ENCODE results near the gene NDUFAB1. TPM values are rescaled to one million over a fixed set of nuclear protein-coding genes. Genes with fewer than 3 reads are reported as not detected.

NDUFAB1 gene
- total and polyA plus RNA-seq, 2 of the 13 experiments (the other 11 are each of a cell fraction or from before 2014, with no cell fraction given): 221 to 601 TPM

DNA sequence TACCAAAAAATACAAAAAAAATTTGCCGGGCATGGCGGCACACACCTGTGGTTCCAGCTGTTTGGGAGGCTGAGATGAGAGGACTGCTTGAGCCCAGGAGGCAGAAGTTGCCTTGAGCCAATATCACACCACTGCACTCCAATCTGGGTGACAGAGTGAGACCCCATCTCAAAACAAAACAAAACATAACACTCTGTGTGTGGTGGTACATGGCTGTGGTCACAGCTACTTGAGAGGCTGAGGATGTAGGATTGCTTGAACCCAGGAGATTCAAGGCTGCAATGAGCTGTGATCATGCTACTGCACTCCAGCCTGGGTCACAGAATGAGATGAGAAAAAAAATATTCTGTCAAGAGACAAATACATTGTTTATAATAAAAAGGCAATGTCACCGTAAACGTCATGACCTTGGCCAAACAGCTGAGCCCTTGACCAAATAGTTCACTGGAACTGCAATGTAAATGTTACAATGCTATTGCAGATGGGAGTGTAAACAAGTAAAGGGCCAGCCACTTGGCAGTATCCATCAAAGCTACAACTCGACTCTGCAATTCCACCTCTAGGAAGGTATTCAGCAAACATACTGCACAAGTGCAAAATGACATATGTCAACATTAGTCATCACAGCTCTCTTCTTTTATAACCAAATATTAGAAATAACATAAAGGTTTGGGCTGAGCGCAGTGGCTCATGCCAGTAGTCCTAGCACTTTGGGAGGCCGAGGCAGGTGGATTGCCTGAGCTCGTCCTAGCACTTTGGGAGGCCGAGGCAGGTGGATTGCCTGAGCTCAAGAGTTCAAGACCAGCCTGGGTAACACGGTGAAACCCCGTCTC lies 55.9 kb downstream of the NDUFAB1 start (continued):
- no peak for TF ChIP-seq KLF15 (CRISPR knock-in tag; IDR thresholded peaks at IDR 0.05; ENCODE audit: borderline replicate concordance)
- peak; percentile 89; the same call in 1 of the 2 replicates for TF ChIP-seq ZNF362 (CRISPR knock-in tag; IDR thresholded peaks at IDR 0.05; ENCODE audit: borderline replicate concordance)
- TF ChIP-seq ARID3A (IDR thresholded peaks at IDR 0.05; ENCODE audit: low read depth, low read length): peak; percentile 100
- TF ChIP-seq SAP130 (CRISPR knock-in tag; IDR thresholded peaks at IDR 0.05; ENCODE audit: low read depth): peak; percentile 100
- peak; percentile 98 for TF ChIP-seq TBX2 (CRISPR knock-in tag; IDR thresholded peaks at IDR 0.05; ENCODE audit: borderline replicate concordance)
- TF ChIP-seq ZNF572 (CRISPR knock-in tag; IDR thresholded peaks at IDR 0.05): no peak
- TF ChIP-seq KLF6 (CRISPR knock-in tag; IDR thresholded peaks at IDR 0.05): peak; percentile 81
- TF ChIP-seq ZNF230 (CRISPR knock-in tag; IDR thresholded peaks at IDR 0.05): peak; percentile 38; the same call in 1 of the 2 replicates
- TF ChIP-seq ZNF136 (CRISPR knock-in tag; IDR thresholded peaks at IDR 0.05; ENCODE audit: low read depth): peak; percentile 83; the same call in 1 of the 2 replicates
- peak; percentile 87; the same call in 1 of the 2 replicates for TF ChIP-seq DNMT3B (CRISPR knock-in tag; conservative IDR thresholded peaks at IDR 0.05)
- peak; percentile 81; the same call in 1 of the 2 replicates for TF ChIP-seq KLF9 (CRISPR knock-in tag; IDR thresholded peaks at IDR 0.05; ENCODE audit: low read depth)
- peak; percentile 73 for TF ChIP-seq ZSCAN21 (CRISPR knock-in tag; IDR thresholded peaks at IDR 0.05; ENCODE audit: borderline replicate concordance)
- TF ChIP-seq, protein P1, sequence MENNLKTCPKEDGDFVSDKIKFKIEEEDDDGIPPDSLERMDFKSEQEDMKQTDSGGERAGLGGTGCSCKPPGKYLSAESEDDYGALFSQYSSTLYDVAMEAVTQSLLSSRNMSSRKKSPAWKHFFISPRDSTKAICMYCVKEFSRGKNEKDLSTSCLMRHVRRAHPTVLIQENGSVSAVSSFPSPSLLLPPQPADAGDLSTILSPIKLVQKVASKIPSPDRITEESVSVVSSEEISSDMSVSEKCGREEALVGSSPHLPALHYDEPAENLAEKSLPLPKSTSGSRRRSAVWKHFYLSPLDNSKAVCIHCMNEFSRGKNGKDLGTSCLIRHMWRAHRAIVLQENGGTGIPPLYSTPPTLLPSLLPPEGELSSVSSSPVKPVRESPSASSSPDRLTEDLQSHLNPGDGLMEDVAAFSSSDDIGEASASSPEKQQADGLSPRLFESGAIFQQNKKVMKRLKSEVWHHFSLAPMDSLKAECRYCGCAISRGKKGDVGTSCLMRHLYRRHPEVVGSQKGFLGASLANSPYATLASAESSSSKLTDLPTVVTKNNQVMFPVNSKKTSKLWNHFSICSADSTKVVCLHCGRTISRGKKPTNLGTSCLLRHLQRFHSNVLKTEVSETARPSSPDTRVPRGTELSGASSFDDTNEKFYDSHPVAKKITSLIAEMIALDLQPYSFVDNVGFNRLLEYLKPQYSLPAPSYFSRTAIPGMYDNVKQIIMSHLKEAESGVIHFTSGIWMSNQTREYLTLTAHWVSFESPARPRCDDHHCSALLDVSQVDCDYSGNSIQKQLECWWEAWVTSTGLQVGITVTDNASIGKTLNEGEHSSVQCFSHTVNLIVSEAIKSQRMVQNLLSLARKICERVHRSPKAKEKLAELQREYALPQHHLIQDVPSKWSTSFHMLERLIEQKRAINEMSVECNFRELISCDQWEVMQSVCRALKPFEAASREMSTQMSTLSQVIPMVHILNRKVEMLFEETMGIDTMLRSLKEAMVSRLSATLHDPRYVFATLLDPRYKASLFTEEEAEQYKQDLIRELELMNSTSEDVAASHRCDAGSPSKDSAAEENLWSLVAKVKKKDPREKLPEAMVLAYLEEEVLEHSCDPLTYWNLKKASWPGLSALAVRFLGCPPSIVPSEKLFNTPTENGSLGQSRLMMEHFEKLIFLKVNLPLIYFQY (CRISPR knock-in tag; IDR thresholded peaks at IDR 0.05; ENCODE audit: borderline replicate concordance): peak; percentile 52; the same call in 1 of the 2 replicates
- TF ChIP-seq, protein P2, sequence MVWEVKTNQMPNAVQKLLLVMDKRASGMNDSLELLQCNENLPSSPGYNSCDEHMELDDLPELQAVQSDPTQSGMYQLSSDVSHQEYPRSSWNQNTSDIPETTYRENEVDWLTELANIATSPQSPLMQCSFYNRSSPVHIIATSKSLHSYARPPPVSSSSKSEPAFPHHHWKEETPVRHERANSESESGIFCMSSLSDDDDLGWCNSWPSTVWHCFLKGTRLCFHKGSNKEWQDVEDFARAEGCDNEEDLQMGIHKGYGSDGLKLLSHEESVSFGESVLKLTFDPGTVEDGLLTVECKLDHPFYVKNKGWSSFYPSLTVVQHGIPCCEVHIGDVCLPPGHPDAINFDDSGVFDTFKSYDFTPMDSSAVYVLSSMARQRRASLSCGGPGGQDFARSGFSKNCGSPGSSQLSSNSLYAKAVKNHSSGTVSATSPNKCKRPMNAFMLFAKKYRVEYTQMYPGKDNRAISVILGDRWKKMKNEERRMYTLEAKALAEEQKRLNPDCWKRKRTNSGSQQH (CRISPR knock-in tag; IDR thresholded peaks at IDR 0.05; ENCODE audit: low read depth): peak; percentile 69; the same call in 1 of the 2 replicates
- TF ChIP-seq, protein P3, sequence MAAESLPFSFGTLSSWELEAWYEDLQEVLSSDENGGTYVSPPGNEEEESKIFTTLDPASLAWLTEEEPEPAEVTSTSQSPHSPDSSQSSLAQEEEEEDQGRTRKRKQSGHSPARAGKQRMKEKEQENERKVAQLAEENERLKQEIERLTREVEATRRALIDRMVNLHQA (CRISPR knock-in tag; IDR thresholded peaks at IDR 0.05): 0 out of 2 replicates have a peak, but pooled peaks have one; percentile 49
- peak; percentile 99 for TF ChIP-seq ESRRA (CRISPR knock-in tag; IDR thresholded peaks at IDR 0.05; ENCODE audit: low read depth)
- peak; percentile 99 for TF ChIP-seq BCL6 (CRISPR knock-in tag; IDR thresholded peaks at IDR 0.05)
- peak; percentile 96 for TF ChIP-seq ZBTB21 (CRISPR knock-in tag; IDR thresholded peaks at IDR 0.05)
- TF ChIP-seq ZKSCAN1 (IDR thresholded peaks at IDR 0.05; ENCODE audit: low read length): peak; percentile 49; the same call in 1 of the 2 replicates
- TF ChIP-seq MAFG (CRISPR knock-in tag; IDR thresholded peaks at IDR 0.05): no peak
- peak; percentile 85; the same call in 1 of the 2 replicates for TF ChIP-seq ZNF772 (CRISPR knock-in tag; IDR thresholded peaks at IDR 0.05)

Measured in HepG2 (cell line).